ENCODE results near the gene TTLL10.

TTLL10 gene

GRCh38 chr1:1125945-1126344, 47.7 kb upstream of the TTLL10 start:
- no peak for TF ChIP-seq CTCF (IDR thresholded peaks at IDR 0.05; ENCODE audit: insufficient read depth, low read length, poor library complexity, severe bottlenecking)
- Histone ChIP-seq H3K27ac (ENCODE audit: low read depth, low read length) (no peak overlapping the region), H3F3A (ENCODE audit: insufficient read depth) (no peaks in the 10 kb centered on the region), H3K36me3 (ENCODE audit: low read length) (no peaks in the 10 kb centered on the region), H3K27me3 (ENCODE audit: low read length) (no peaks in the 10 kb centered on the region), H2AFZ (ENCODE audit: low read depth, low read length, severe bottlenecking) (no peak overlapping the region), H3K4me3 (ENCODE audit: insufficient read depth, low read length, poor library complexity, severe bottlenecking) (no peak overlapping the region), H3K4me2 (ENCODE audit: low read depth, low read length, poor library complexity, severe bottlenecking) (no peak overlapping the region), H3K9me2 (replicated peaks; ENCODE audit: insufficient read depth, low read length) (no peaks in the 10 kb centered on the region), H3K79me2 (ENCODE audit: insufficient read depth, low read length) (no peaks in the 10 kb centered on the region), H3K9ac (ENCODE audit: low read length) (no peak overlapping the region), H4K20me1 (ENCODE audit: low read depth, low read length) (no peaks in the 10 kb centered on the region), H3K9me3 (ENCODE audit: insufficient read depth, low read length) (no peaks in the 10 kb centered on the region)

- Histone ChIP-seq H3K27ac (ENCODE audit: low read depth, low read length) (no peak overlapping the region), H3K9me2 (replicated peaks; ENCODE audit: insufficient read depth, low read length) (no peaks in the 10 kb centered on the region), H3F3A (ENCODE audit: insufficient read depth) (no peaks in the 10 kb centered on the region), H2AFZ (ENCODE audit: low read depth, low read length, severe bottlenecking) (no peak overlapping the region), H3K36me3 (ENCODE audit: low read length) (no peaks in the 10 kb centered on the region), H4K20me1 (ENCODE audit: low read depth, low read length) (no peaks in the 10 kb centered on the region), H3K79me2 (ENCODE audit: insufficient read depth, low read length) (no peaks in the 10 kb centered on the region), H3K4me2 (ENCODE audit: low read depth, low read length, poor library complexity, severe bottlenecking) (no peak overlapping the region), H3K9me3 (ENCODE audit: insufficient read depth, low read length) (no peaks in the 10 kb centered on the region), H3K4me3 (ENCODE audit: insufficient read depth, low read length, poor library complexity, severe bottlenecking) (no peak overlapping the region), H3K9ac (ENCODE audit: low read length) (no peak overlapping the region), H3K27me3 (ENCODE audit: low read length) (no peaks in the 10 kb centered on the region)
- TF ChIP-seq CTCF (IDR thresholded peaks at IDR 0.05; ENCODE audit: insufficient read depth, low read length, poor library complexity, severe bottlenecking): no peak
- TF ChIP-seq EZH2phosphoT487 (conservative IDR thresholded peaks at IDR 0.05; ENCODE audit: low read length): no peak
These were observed 45.9 kb upstream of the TTLL10 start for GRCh38 chr1:1127551-1128451.

- no peaks in the 10 kb centered on the region for H3K27me3 ChIP-seq (ENCODE audit: low read length)
- H4K20me1 ChIP-seq (ENCODE audit: low read depth, low read length): no peaks in the 10 kb centered on the region
- H3K9me3 ChIP-seq (ENCODE audit: insufficient read depth, low read length): no peaks in the 10 kb centered on the region
- H3F3A ChIP-seq (ENCODE audit: insufficient read depth): no peaks in the 10 kb centered on the region
- no peak overlapping the region for H2AFZ ChIP-seq (ENCODE audit: low read depth, low read length, severe bottlenecking)
- H3K79me2 ChIP-seq (ENCODE audit: insufficient read depth, low read length): no peaks in the 10 kb centered on the region
- no peak overlapping the region for H3K27ac ChIP-seq (ENCODE audit: low read depth, low read length)
- H3K4me2 ChIP-seq (ENCODE audit: low read depth, low read length, poor library complexity, severe bottlenecking): no peak overlapping the region
- H3K4me3 ChIP-seq (ENCODE audit: insufficient read depth, low read length, poor library complexity, severe bottlenecking): no peak overlapping the region
- no peak overlapping the region for H3K9ac ChIP-seq (ENCODE audit: low read length)
- H3K36me3 ChIP-seq (ENCODE audit: low read length): no peaks in the 10 kb centered on the region
- TF ChIP-seq EZH2phosphoT487 (conservative IDR thresholded peaks at IDR 0.05; ENCODE audit: low read length) (no peak), CTCF (IDR thresholded peaks at IDR 0.05; ENCODE audit: insufficient read depth, low read length, poor library complexity, severe bottlenecking) (no peak)
- no peaks in the 10 kb centered on the region for H3K9me2 ChIP-seq (replicated peaks; ENCODE audit: insufficient read depth, low read length)
These were observed 45.1 kb upstream of the TTLL10 start for GRCh38 chr1:1128454-1129139.
